Glutamatergic neuron (in vitro differentiated cells): ENCODE measurements around the gene ATP6V0B. TPM values are rescaled to one million over a fixed set of nuclear protein-coding genes. Genes with fewer than 3 reads are reported as not detected.

Experiments used
- DNase-seq: peaks from one replicate; pipeline ENCODE4 v3.0.0; 2022
- H3K27ac Mint-ChIP-seq: one replicate; pipeline ENCODE4 v1.8.0; 2020; ENCODE audit warnings: mild to moderate bottlenecking, mixed read lengths, inconsistent platforms; ENCODE audit not compliant: unreplicated experiment
- H3K27me3 Mint-ChIP-seq: one replicate; pipeline ENCODE4 v1.8.0; 2020; ENCODE audit warnings: mild to moderate bottlenecking, moderate library complexity, mixed read lengths, inconsistent platforms; ENCODE audit not compliant: unreplicated experiment
- H3K36me3 Mint-ChIP-seq: one replicate; pipeline ENCODE4 v1.8.0; 2020; ENCODE audit warnings: mild to moderate bottlenecking, mixed read lengths, inconsistent platforms; ENCODE audit not compliant: unreplicated experiment
- H3K4me1 Mint-ChIP-seq: one replicate; pipeline ENCODE4 v1.8.0; 2020; ENCODE audit warnings: mild to moderate bottlenecking, low read depth, mixed read lengths, inconsistent platforms; ENCODE audit not compliant: unreplicated experiment
- H3K4me3 Mint-ChIP-seq: one replicate; pipeline ENCODE4 v1.8.0; 2020; ENCODE audit warnings: mild to moderate bottlenecking, mixed read lengths, inconsistent platforms; ENCODE audit not compliant: unreplicated experiment
- H3K9me3 Mint-ChIP-seq: one replicate; pipeline ENCODE4 v1.8.0; 2020; ENCODE audit warnings: mild to moderate bottlenecking, moderate library complexity, mixed read lengths, inconsistent platforms; ENCODE audit not compliant: unreplicated experiment
- CTCF ChIP-seq: fragments of 200-600 bp; sonication (generic); IDR thresholded peaks from one replicate; pipeline ENCODE4 v1.5.0; 2021; ENCODE audit not compliant: partially characterized antibody, unreplicated experiment
- total RNA-seq: library from RNA; stranded (reverse); fragmentation: NEBNext Ultra II Directional; extraction: Animal tissue kit (Norgen Biotek cat#: 25700); gene quantifications from one replicate; pipeline ENCODE4 v1.2.1, GENCODE V29; 2021; ENCODE audit not compliant: unreplicated experiment

The ATP6V0B gene
- total RNA-seq, 1 donor from 2014 or later: 208 TPM

GRCh38 chr1:43962324-43962723 is 12.4 kb upstream of the ATP6V0B start:
- H3K9me3 Mint-ChIP-seq: peaks cover 3% of the 10 kb centered on the region
- no peak for TF ChIP-seq CTCF
- peaks cover under 1% of the 10 kb centered on the region for H3K27me3 Mint-ChIP-seq
- no peak overlapping the region for H3K4me3 Mint-ChIP-seq
- H3K4me1 Mint-ChIP-seq: no peaks in the 10 kb centered on the region
- H3K27ac Mint-ChIP-seq: no peak overlapping the region
- DNase-seq: no peak
- no peaks in the 10 kb centered on the region for H3K36me3 Mint-ChIP-seq

- H3K4me1 Mint-ChIP-seq: no peaks in the 10 kb centered on the region
- H3K27me3 Mint-ChIP-seq: peaks cover under 1% of the 10 kb centered on the region
- no peaks in the 10 kb centered on the region for H3K36me3 Mint-ChIP-seq
- TF ChIP-seq CTCF: no peak
- no peak overlapping the region for H3K27ac Mint-ChIP-seq
- peaks cover 3% of the 10 kb centered on the region for H3K9me3 Mint-ChIP-seq
- no peak for DNase-seq
- no peak overlapping the region for H3K4me3 Mint-ChIP-seq
Measured at GRCh38 chr1:43963006-43963405, 11.8 kb upstream of the ATP6V0B start.

- H3K27ac Mint-ChIP-seq: no peak overlapping the region
- peaks cover 2% of the 10 kb centered on the region for H3K27me3 Mint-ChIP-seq
- H3K4me1 Mint-ChIP-seq: no peaks in the 10 kb centered on the region
- no peak for DNase-seq
- H3K36me3 Mint-ChIP-seq: no peaks in the 10 kb centered on the region
- H3K9me3 Mint-ChIP-seq: peaks cover 2% of the 10 kb centered on the region
- H3K4me3 Mint-ChIP-seq: no peak overlapping the region
- no peak for TF ChIP-seq CTCF
Measured at GRCh38 chr1:43963890-43964289, 10.9 kb upstream of the ATP6V0B start.

- Mint-ChIP-seq H3K27me3 (peaks cover 4% of the 10 kb centered on the region), H3K36me3 (no peaks in the 10 kb centered on the region), H3K27ac (no peak overlapping the region), H3K4me3 (no peak overlapping the region), H3K4me1 (no peaks in the 10 kb centered on the region), H3K9me3 (peaks cover 2% of the 10 kb centered on the region)
- no peak for DNase-seq
- TF ChIP-seq CTCF: no peak
Measured at GRCh38 chr1:43965316-43965715, 9.4 kb upstream of the ATP6V0B start.

- H3K27me3 Mint-ChIP-seq: peaks cover 6% of the 10 kb centered on the region
- H3K27ac Mint-ChIP-seq: peak overlapping the region; percentile 3
- H3K9me3 Mint-ChIP-seq: peaks cover 4% of the 10 kb centered on the region
- no peaks in the 10 kb centered on the region for H3K36me3 Mint-ChIP-seq
- H3K4me3 Mint-ChIP-seq: peak overlapping the region; percentile 51
- TF ChIP-seq CTCF: no peak
- H3K4me1 Mint-ChIP-seq: peaks cover 3% of the 10 kb centered on the region
- DNase-seq: no peak
Measured at GRCh38 chr1:43968348-43968948, 6.3 kb upstream of the ATP6V0B start.
